Endothelial cell of umbilical vein (primary cell): ENCODE results near the gene GRHPR.
"Not testable (repeated sequence)": the region's sequence is repeated elsewhere in the genome, so short reads cannot be mapped to it uniquely, and the experiment has no call there.

Source experiments
- EZH2 ChIP-seq: IDR thresholded peaks from 2 replicates; pipeline ENCODE4 v1.6.1; 2012; ENCODE audit warnings: borderline replicate concordance, low read depth, mild to moderate bottlenecking, moderate library complexity, low read length, inconsistent platforms; ENCODE audit not compliant: severe bottlenecking
- FOS ChIP-seq: IDR thresholded peaks from 2 replicates; pipeline ENCODE4 v1.6.1; 2011; ENCODE audit warnings: mild to moderate bottlenecking, low read length, moderate library complexity, borderline replicate concordance; ENCODE audit not compliant: insufficient read depth
- MYC ChIP-seq: IDR thresholded peaks from one replicate; pipeline ENCODE4 v1.6.1; 2011; ENCODE audit warnings: mild to moderate bottlenecking, low read depth, low read length
- POLR2A ChIP-seq: IDR thresholded peaks from 2 replicates; pipeline ENCODE4 v1.6.1; 2012; ENCODE audit warnings: low read depth, mild to moderate bottlenecking, control low read depth, low read length
- POLR2AphosphoS5 ChIP-seq: IDR thresholded peaks from 2 replicates; pipeline ENCODE4 v1.6.1; 2012; ENCODE audit warnings: low read depth, mild to moderate bottlenecking, control low read depth, low read length, moderate library complexity; ENCODE audit not compliant: insufficient read depth
- TF ChIP-seq, protein P1 (sequence below), 2 donors: IDR thresholded peaks; 1 replicate in 1 of 2; 2 replicates in 1 of 2; pipeline ENCODE4 v1.5.1; 2011; ENCODE audit warnings: low read length in 2 of 2, mild to moderate bottlenecking in 2 of 2, moderate library complexity in 2 of 2, control low read depth in 1 of 2, inconsistent platforms in 1 of 2, low read depth in 1 of 2; ENCODE audit not compliant: insufficient read depth in 1 of 2; ENCODE audit errors: extremely low read depth in 1 of 2

- TF ChIP-seq, protein P1, sequence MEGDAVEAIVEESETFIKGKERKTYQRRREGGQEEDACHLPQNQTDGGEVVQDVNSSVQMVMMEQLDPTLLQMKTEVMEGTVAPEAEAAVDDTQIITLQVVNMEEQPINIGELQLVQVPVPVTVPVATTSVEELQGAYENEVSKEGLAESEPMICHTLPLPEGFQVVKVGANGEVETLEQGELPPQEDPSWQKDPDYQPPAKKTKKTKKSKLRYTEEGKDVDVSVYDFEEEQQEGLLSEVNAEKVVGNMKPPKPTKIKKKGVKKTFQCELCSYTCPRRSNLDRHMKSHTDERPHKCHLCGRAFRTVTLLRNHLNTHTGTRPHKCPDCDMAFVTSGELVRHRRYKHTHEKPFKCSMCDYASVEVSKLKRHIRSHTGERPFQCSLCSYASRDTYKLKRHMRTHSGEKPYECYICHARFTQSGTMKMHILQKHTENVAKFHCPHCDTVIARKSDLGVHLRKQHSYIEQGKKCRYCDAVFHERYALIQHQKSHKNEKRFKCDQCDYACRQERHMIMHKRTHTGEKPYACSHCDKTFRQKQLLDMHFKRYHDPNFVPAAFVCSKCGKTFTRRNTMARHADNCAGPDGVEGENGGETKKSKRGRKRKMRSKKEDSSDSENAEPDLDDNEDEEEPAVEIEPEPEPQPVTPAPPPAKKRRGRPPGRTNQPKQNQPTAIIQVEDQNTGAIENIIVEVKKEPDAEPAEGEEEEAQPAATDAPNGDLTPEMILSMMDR (IDR thresholded peaks at IDR 0.05; ENCODE audit: extremely low read depth in 1 of 2, insufficient read depth in 1 of 2, low read depth in 1 of 2, low read length in 2 of 2) = not testable (repeated sequence)
- not testable (repeated sequence) for TF ChIP-seq EZH2, POLR2A, POLR2AphosphoS5, FOS, MYC
Observed at GRCh38 chr9:37397948-37398347, 24.5 kb upstream of the GRHPR start.
